Inflammatory macrophage treated with lipopolysaccharide for 4 hours (primary cell): ENCODE data around the gene ADAMTS14.
"Not testable (repeated sequence)": the region's sequence is repeated elsewhere in the genome, so short reads cannot be mapped to it uniquely, and the experiment has no call there.

Experiments
- DNase-seq: peaks from one replicate; pipeline ENCODE4 v3.0.0-alpha.2; 2020

Gene ADAMTS14

DNA sequence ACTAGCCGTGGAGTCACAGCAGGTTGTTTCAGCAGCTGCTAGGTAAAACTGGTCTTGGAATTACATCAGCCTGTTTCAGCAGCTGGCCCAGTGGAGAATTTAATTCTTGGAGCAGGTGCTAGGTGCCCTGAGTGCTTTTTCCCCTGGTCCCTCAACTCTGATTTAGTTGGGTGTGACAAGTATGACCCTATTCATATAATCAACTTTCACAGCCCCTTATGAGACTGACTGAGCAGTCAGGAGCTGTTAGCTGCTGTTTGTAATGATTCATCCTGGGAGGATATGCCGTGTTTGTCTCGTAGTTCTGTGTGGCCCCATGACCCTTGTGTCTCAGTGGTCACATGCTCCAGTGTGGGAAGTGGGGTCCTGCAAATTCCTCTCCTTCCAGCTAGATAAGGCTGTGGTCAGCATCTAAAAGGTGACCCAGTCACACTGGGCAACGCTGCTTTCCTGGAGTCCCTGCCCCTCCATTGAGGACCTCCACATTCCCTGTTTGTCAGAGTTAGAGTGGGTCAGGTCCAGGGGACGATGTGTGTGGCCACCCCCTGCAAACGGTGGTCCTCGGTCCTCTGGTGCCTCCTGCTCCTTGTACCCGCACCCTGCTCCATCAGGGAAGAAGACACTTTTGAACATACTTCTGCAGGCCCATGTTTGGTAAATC, 84.5 kb downstream of the ADAMTS14 start:
- DNase-seq: peak; percentile 46

DNA sequence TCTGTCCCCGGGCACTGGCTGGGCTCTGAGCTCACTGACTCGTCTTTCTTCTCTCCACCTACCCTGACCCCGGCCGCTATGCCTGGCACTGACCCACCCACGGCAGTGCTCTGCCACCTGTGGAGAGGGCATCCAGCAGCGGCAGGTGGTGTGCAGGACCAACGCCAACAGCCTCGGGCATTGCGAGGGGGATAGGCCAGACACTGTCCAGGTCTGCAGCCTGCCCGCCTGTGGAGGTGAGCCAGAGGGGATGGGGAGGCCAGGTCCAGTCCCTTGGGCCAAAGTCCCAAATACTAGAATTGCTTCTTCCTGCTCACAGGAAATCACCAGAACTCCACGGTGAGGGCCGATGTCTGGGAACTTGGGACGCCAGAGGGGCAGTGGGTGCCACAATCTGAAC, 85.5 kb downstream of the ADAMTS14 start:
- no peak for DNase-seq

DNA sequence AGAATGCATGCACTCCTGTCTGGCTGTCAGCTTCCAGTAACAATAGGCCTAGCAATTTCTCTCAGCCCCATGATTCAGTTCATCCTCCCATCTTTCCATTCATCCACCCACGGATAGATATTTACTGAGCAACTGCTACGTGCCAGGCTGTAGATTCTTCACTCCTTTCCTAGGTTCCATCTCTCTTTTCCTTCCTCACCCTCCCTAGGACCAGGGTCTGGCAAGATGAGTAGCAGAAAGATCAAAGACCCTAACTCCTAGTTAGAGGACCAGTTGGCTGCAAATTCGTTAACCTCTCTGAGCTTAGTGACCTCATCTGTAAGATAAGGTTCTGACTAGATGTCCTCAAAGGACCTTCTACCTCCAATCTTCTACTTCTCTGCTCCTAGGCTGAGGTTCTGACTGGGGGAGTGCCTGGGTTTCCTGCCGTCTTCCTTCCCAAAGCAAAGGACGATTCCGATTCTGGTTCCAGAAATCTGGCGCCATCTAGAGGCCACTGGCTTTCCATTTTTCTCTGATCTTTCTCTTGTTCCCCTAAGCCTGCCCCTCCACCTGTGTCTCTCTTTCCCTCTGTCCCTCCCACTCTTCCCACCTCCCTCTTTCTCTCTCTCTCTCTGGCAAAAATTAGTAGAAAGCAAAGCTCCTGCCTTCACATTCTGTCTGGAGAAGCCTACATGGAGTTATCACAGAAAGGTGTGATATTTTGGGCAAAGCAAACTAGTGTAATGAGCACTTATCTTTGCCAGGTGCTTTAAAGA, 86.6 kb downstream of the ADAMTS14 start:
- DNase-seq: peak; percentile 73

DNA sequence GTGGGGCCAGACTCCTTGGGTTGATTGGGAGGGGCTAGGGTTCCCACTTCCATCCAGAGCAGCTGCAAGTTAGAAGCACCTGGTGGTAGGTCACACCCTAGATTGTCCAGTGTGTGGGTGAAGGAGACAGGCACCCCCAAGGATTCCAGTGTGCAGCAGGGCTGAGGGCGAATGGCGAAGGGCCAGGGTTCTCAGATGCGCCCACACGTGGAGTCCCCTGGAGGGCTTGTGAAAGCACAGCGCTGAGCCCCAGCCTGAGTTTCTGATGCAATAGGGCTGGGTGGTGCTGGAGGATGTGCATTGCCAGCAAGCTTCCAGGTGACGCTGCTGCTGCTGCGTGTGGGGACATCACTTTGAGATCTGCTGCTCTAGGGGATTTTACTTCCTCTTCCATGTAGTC, 87.5 kb downstream of the ADAMTS14 start:
- DNase-seq: peak; percentile 45

DNA sequence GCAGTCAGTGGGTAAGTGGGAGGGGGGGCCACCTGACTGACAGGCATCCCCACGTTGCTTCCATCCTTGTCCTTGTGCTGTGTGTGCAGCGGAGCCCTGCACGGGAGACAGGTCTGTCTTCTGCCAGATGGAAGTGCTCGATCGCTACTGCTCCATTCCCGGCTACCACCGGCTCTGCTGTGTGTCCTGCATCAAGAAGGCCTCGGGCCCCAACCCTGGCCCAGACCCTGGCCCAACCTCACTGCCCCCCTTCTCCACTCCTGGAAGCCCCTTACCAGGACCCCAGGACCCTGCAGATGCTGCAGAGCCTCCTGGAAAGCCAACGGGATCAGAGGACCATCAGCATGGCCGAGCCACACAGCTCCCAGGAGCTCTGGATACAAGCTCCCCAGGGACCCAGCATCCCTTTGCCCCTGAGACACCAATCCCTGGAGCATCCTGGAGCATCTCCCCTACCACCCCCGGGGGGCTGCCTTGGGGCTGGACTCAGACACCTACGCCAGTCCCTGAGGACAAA, 88.0 kb downstream of the ADAMTS14 start:
- DNase-seq: no peak

DNA sequence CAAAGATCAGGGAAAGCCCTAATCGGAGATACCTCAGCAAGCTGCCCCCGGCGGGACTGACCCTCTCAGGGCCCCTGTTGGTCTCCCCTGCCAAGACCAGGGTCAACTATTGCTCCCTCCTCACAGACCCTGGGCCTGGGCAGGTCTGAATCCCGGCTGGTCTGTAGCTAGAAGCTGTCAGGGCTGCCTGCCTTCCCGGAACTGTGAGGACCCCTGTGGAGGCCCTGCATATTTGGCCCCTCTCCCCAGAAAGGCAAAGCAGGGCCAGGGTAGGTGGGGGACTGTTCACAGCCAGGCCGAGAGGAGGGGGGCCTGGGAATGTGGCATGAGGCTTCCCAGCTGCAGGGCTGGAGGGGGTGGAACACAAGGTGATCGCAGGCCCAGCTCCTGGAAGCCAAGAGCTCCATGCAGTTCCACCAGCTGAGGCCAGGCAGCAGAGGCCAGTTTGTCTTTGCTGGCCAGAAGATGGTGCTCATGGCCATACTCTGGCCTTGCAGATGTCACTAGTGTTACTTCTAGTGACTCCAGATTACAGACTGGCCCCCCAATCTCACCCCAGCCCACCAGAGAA, 88.8 kb downstream of the ADAMTS14 start:
- DNase-seq: peak; percentile 35

DNA sequence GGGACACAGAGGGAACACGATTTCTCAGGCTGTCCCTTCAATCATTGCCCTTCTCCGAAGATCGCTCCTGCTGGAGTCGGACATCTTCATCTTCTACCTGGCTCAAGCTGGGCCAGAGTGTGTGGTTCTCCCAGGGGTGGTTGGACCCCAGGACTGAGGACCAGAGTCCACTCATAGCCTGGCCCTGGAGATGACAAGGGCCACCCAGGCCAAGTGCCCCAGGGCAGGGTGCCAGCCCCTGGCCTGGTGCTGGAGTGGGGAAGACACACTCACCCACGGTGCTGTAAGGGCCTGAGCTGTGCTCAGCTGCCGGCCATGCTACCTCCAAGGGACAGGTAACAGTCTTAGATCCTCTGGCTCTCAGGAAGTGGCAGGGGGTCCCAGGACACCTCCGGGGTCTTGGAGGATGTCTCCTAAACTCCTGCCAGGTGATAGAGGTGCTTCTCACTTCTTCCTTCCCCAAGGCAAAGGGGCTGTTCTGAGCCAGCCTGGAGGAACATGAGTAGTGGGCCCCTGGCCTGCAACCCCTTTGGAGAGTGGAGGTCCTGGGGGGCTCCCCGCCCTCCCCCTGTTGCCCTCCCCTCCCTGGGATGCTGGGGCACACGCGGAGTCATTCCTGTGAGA, 89.5 kb downstream of the ADAMTS14 start:
- no peak for DNase-seq

DNA sequence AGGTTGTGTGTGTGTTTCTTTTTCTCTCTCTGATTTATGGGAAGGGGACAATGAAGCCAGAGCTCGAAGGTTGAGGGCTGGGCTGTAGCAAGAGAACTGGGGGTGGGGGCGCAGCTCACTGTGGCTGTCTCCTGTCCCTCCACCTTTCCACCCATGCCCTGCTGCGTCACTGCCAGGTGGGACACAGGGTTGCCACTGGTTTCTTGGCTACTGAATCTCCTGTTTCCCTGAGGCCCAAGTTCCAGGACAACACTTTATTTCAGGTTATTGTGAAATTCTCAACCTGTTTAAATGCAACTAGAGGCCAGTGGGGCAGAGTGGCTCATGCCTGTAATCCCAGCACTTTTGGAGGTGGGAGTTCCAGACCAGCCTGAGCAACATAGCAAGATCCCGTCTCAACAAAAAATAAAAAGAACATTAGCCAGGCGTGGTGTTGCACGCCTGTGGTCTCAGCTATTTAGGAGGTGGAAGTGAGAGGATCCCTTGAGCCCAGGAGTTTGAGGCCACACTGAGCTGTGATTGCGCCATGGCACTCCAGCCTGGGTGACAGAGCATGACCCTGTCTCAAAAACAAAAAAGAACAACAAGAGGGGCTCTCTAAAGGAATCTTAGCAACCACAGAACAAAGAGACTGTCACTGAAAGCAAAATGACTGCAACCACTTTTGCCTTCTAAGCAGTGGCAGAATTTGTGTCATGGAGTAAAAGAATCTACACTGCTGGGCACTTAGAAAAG, 90.3 kb downstream of the ADAMTS14 start:
- peak; percentile 37 for DNase-seq

DNA sequence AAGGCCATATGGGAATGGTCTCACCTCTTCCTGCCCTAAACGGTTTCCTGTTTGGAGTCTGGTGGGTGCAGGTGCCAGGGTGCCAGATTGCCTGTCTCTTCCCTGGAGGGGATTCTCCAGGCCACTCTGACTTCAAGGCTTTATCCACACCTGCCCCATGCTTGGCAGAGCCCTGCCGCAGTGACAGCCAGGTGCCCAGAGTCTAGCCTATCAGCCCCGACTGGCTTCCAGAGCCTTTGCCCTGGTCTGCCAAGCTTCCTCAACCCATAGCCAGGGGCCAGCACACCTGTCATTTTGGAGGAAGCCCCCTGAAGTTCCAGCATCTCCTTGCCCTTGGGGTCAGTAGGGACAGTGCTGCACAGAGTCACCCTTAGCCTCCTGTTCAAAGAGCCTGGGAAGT, 91.3 kb downstream of the ADAMTS14 start:
- DNase-seq: no peak

DNA sequence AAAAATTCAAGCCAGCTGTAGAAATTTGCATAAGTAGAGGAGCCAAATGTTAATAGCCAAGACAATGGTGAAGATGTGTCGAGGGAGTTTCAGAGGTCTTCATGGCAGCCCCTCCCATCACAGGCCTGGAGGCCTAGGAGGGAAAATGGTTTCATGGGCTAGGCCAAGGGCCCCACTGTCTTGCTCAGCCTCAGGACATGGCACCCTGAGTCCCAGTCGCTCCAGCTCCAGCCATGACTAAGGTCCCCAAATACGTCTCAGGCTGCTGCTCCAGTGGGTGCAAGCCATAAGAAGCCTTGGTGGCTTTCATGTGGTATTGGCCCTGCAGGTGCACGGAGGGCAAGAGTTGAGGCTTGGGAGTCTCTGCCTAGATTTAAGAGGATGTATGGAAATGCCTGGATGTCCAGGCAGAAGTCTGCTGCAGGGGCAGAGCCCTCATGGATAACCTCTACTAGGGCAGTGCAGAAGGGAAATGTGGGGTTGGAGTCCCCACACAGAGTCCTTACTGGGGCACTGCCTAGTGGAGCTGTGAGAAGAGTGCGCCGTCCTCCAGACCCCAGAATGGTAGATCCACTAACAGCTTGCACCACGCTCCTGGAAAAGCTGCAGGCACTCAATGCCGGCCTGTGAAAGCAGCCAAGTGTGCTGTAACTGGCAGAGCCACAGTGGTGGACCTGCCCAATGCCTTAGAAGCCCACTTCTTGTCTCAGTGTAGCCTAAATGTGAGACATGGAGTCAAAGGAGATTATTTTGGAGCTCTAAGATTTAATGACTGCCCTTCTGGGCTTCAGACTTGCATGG, 93.7 kb downstream of the ADAMTS14 start:
- no peak for DNase-seq

DNA sequence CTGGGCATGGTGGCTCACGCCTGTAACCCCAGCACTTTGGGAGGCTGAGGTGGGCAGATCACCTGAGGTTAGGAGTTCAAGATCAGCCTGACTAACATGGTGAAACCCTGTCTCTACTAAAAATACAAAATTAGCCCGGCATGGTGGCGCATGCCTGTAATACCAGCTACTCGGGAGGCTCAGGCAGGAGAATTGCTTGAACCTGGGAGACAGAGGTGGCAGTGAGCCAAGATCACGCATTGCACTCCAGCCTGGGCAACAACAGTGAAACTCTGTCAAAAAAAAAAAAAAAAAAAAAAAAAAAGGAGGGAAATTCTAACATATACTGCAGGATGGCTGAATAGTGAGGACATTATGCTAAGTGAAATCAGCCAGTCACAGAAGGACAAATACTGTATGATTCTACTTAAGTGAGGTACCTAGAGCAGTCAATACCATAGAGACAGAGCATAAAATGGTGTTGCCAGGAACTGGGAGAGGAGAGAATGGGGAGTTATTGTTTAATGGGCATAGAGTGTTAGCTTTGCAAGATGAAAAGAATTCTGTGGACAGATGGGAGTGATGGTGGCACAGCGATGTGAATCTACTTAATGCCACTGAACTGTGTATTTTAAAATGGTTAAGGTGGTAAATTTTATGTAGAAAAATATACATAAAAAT, 95.8 kb downstream of the ADAMTS14 start:
- DNase-seq: not testable (repeated sequence)

DNA sequence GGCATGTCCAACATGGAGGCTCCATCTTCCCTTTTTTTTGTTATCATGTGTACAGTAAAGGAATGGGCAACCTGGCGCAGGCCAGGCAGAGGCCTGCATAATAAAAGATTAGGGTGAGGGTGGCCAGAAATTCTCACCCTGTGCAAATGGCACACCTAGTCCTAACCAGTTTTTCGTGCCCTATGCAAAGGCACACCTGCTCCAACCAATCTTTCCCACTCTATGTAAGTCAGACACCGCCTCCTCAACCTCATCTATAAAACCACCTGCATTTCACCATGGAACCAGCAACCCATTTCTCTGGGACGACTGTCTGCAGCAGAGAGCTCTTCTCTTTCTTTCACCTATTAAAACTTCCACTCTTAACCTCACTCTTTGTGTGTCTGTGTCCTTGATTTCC, 96.8 kb downstream of the ADAMTS14 start:
- DNase-seq: no peak

DNA sequence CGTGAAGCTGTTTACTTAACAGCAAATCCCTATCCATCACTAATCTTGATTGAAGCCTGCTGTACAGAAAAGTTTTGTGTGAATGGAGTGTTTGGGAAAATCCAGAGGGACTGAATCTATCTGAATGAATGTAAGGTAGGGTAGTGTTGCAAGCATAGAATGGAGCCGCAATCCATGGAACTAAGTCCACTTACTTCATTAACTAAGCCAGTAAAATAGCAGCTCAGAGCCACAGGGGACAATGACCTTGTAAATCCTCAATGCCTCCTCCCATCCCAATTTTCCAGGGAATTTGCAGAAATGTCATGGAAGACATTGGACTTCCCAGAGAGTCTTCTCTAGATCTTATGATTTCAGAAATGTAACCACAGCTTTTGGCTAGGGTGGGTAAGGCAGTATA, 97.7 kb downstream of the ADAMTS14 start:
- DNase-seq: no peak

DNA sequence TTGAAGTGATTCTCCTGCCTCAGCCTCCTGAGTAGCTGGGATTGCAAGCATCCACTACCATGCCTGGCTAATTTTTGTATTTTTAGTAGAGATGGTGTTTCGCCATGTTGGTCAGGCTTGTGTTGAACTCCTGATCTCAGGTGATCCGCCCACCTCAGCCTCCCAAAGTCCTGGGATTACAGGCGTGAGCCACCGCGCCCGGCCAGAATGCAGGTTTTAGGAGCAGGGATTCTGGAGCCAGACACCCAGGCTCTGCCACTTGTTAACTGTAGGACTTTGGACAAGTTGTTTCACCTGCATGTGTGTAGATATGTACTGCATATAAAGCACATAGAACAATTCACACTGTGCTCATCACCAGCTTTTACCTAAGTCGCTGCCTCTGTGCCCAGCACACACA, 98.2 kb downstream of the ADAMTS14 start:
- not testable (repeated sequence) for DNase-seq

DNA sequence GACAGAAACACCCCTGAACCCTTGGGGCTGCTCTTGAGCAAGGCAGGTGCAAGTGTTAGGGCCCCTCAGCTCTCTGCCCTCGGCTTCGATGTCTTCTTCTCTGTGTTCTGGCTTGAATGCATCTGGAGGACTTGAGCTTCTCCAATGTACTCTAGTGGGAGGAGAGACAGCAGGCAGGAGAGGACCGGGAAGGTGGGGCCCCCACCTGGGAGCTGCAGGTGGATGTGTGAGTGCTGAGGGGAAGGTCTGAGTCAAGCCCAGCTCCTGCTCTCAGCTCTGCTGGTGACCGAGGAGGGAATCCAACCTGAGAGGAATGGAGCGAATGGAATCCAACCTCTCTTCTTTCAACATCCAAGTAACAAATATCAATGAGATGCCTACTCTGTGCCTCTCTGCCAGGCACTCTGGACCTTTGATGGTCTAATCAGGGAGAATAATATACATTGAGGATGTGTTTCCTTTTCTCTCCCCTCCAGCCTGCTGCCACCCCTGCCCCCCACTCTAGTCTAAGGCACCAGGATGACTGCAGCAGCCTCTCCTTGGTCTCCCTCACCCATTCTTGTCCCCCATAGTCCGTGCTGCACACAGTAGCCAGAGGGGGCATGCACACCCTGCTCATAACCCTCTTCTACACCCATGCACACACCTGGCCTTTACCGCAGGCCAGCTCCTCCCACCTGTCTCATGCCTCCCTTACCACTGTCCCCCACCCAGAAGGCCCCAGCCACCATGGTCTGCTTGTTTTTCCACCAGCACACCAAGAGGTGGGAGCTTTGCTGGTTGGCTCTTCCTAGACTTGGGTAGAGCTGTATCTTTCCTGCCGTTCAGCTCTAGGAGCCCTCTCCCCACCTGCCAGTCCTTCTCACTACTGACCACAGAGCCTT, 99.2 kb downstream of the ADAMTS14 start:
- no peak for DNase-seq

DNA sequence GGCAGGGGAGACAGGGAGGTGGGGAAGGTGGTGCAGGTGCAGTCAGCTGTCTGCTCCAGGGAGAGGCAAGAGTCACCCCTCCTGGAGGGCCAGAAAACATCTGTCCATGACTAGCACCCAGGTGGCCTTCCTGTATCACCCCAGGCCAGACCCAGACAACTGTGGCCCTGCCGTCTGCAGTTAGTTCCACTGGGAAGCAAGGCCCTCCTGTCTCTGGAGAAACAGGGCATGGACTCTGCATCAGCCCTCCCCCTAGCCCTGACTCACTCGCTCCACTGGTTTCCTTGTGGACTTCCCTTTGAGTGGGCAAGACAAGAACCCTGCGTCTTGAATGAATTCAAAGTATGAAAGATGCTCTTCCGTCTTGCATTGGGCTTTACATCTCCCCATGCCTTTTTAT, 100.3 kb downstream of the ADAMTS14 start:
- peak; percentile 13 for DNase-seq

DNA sequence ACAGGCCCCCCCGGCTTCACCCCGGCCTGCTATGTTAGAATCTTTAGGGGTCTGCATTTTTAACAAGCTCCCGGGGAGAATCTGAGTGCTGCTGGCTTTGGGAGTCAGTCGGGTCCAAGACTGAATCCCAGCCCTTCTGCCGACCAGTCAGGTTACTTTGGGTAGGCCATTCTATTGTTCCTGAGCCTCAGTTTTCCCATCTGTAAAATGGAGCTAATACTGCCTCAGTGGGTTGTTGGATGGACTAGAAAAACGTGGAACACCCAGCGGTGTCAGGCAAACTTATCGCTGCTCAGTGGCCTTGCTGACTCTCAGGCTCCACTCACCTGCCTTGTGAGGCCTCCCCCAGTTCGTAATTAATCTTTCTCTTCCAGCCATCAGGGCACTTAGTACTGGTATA, 101.2 kb downstream of the ADAMTS14 start:
- no peak for DNase-seq

DNA sequence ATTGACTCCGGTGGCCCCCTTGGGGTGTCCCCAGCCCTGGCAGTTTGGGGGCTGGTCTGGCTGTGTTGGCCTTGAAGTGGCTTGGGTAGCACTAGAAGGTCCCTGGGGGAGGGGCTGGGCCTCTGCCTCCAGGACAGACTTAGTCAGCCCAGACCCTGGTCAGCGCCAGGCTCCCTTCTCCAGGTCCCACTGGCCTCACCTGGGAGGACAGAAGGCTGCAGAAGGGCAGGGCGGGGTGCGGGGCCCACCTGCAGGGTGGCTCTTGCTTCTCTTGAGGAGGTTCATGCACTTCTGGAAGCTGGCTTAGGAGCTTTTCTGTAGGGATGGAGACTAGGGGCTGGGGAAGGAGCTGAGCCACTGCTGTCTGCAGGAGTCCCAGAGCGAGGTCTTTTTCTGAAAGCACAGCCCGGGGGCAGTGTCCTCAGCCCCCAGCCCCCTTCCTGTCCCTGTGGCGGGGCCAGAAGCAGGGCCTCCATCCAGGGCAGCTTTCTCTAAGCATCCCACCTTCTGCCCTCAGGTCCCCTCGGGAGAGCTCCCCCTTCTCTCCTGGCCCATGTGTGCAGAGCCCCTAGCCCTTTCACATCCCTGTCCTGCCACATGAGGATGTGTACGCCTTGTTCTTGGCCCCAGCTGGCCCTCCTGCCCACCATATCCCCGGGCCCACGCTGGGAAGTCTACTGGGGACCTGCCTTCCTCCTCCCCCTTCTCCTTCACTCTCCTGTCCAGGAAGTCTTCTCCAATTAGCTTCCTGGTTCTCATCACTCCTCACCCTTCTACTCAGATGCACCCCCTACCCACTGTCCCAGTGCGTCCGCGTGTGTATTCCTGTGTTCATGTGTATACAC, 101.9 kb downstream of the ADAMTS14 start:
- DNase-seq: no peak
